Keratinocyte (primary cell): ENCODE results near the gene ATXN7. TPM values are rescaled to one million over a fixed set of nuclear protein-coding genes. Genes with fewer than 3 reads are reported as not detected.

Source experiments
- DNase-seq: peaks from one replicate; pipeline ENCODE4 v3.0.0-alpha.2; 2011; ENCODE audit warnings: low read depth, missing footprints, low spot score
- FAIRE-seq: peaks from 2 replicates; lab custom pipeline; 2011; peaks lifted over from hg19 to GRCh38; lab: Jason Lieb, UNC
- H2AFZ ChIP-seq: 2 replicates; pipeline ENCODE4 v1.6.0; 2012; ENCODE audit warnings: low read length, control low read depth, inconsistent platforms; ENCODE audit not compliant: control insufficient read depth
- H3K27ac ChIP-seq: 2 replicates; pipeline ENCODE4 v1.5.1; 2011; ENCODE audit warnings: low read length; ENCODE audit not compliant: control insufficient read depth, insufficient read depth
- H3K27me3 ChIP-seq: 3 replicates; pipeline ENCODE4 v1.6.0; 2011; ENCODE audit warnings: low read length; ENCODE audit not compliant: control insufficient read depth, insufficient read depth; ENCODE audit errors: extremely low read depth
- H3K36me3 ChIP-seq, 2 experiments: 2 replicates in 1 of 2; 3 replicates in 1 of 2; pipeline ENCODE4 v1.5.1; 2011; ENCODE audit warnings: low read length in 2 of 2, mild to moderate bottlenecking in 1 of 2; ENCODE audit not compliant: control insufficient read depth in 2 of 2, insufficient read depth in 2 of 2; ENCODE audit errors: extremely low read depth in 1 of 2
- H3K4me1 ChIP-seq: 3 replicates; pipeline ENCODE4 v1.5.1; 2011; ENCODE audit warnings: low read length; ENCODE audit not compliant: control insufficient read depth, insufficient read depth; ENCODE audit errors: extremely low read depth
- H3K4me2 ChIP-seq: 3 replicates; pipeline ENCODE4 v1.6.0; 2011; ENCODE audit warnings: low read depth, low read length; ENCODE audit not compliant: control insufficient read depth, insufficient read depth; ENCODE audit errors: extremely low read depth
- H3K4me3 ChIP-seq, 3 experiments: fragments of 200-600 bp in 1 of 3; sonication (generic) in 1 of 3; 2 replicates in 2 of 3; 3 replicates in 1 of 3; pipeline ENCODE4 v1.5.1; 2011 to 2016; ENCODE audit warnings: low read length in 3 of 3, mild to moderate bottlenecking in 3 of 3, control low read depth in 2 of 3, inconsistent platforms in 1 of 3, low read depth in 1 of 3, mixed read lengths in 1 of 3, mixed run types in 1 of 3, moderate library complexity in 1 of 3; ENCODE audit not compliant: control insufficient read depth in 2 of 3, insufficient read depth in 2 of 3; ENCODE audit errors: extremely low read depth in 1 of 3
- H3K79me2 ChIP-seq: 2 replicates; pipeline ENCODE4 v1.6.0; 2012; ENCODE audit warnings: low read length; ENCODE audit not compliant: control insufficient read depth, insufficient read depth
- H3K9ac ChIP-seq: 3 replicates; pipeline ENCODE4 v1.6.0; 2011; ENCODE audit warnings: low read length; ENCODE audit not compliant: control insufficient read depth, insufficient read depth; ENCODE audit errors: extremely low read depth
- H3K9me1 ChIP-seq: 3 replicates; pipeline ENCODE4 v1.6.0; 2011; ENCODE audit warnings: low read length; ENCODE audit not compliant: control insufficient read depth, insufficient read depth; ENCODE audit errors: extremely low read depth
- H3K9me3 ChIP-seq: 2 replicates; pipeline ENCODE4 v1.5.1; 2012; ENCODE audit warnings: low read depth, low read length; ENCODE audit not compliant: control insufficient read depth
- H4K20me1 ChIP-seq: 3 replicates; pipeline ENCODE4 v1.6.0; 2011; ENCODE audit warnings: low read length; ENCODE audit not compliant: control insufficient read depth, insufficient read depth; ENCODE audit errors: extremely low read depth
- EZH2 ChIP-seq: IDR thresholded peaks from one replicate; pipeline ENCODE4 v1.6.1; 2012; ENCODE audit warnings: inconsistent platforms, mild to moderate bottlenecking, low read length, moderate library complexity
- dilution Hi-C: fragments of 300-500 bp; cut with MboI; formaldehyde crosslinking; loops from one replicate; pipeline ENCODE4 v1.7.0; 2020; ENCODE audit warnings: low sequenced_read_pairs; ENCODE audit not compliant: extremely low pct_ligation_motif_present
- polyA plus RNA-seq, 5 experiments: library from polyadenylated mRNA; depleted of rRNA in 3 of 5; stranded (reverse) in 3 of 5; stranded (forward) in 1 of 5; unstranded in 1 of 5; fragments of >200 nt; gene quantifications; 1 replicate in 1 of 5; 2 replicates in 3 of 5; 3 replicates in 1 of 5; pipeline versions ENCODE4 v1.2.1 to v1.2.3, GENCODE V29; 2011 to 2012; ENCODE audit warnings: missing spikeins in 2 of 5, low read depth in 1 of 5, low replicate concordance in 1 of 5
- TF ChIP-seq, protein P1 (sequence below), 3 experiments: IDR thresholded peaks in 1 of 3; conservative IDR thresholded peaks in 1 of 3; optimal IDR thresholded peaks in 1 of 3; 2 replicates in 2 of 3; 3 replicates in 1 of 3; pipeline versions ENCODE3 to v1.5.1; 2011; ENCODE audit warnings: low read length in 3 of 3, mild to moderate bottlenecking in 3 of 3, moderate library complexity in 2 of 3, control low read depth in 1 of 3, inconsistent platforms in 1 of 3; ENCODE audit not compliant: insufficient read depth in 2 of 3; ENCODE audit errors: extremely low read depth in 1 of 3

ATXN7 gene
- polyA plus RNA-seq, 1 donor (not counting 4 experiments of a cell fraction or from before 2014, with no cell fraction given), result 8.8 TPM

DNA sequence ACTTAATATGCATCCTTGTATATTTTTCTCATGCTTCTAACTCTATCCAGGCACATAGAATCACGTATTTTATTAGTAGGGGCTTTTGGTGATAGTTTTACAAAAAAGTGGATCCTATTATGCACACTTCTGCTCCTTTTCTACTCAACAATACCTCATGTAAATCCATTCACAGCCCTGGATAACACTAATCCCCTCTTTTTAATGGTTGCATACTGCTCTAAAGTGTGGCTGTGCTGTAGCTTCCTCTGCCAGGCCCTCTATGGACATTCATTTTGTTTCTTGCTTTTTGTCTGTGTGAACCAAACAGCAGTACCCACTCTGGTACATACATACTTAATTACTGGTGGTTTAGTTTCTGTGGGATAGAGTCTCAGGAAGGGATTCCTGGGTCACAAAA, 99.8 kb downstream of the ATXN7 start:
- Histone ChIP-seq H3K4me1 (peaks cover 35% of the 10 kb centered on the region), H3K9ac (no peak overlapping the region), H3K36me3 (peaks cover 0 to 7% of the 10 kb centered on the region in 2 experiments), H3K9me1 (no peaks in the 10 kb centered on the region), H3K4me3 (no peak overlapping the region), H4K20me1 (no peaks in the 10 kb centered on the region), H3K79me2 (peaks cover 31% of the 10 kb centered on the region), H3K4me2 (no peak overlapping the region), H3K27ac (no peak overlapping the region), H3K9me3 (no peaks in the 10 kb centered on the region), H3K27me3 (no peaks in the 10 kb centered on the region), H2AFZ (no peak overlapping the region)
- DNase-seq, result no peak
- no peak for FAIRE-seq
- no peak for TF ChIP-seq EZH2
- TF ChIP-seq, protein P1, sequence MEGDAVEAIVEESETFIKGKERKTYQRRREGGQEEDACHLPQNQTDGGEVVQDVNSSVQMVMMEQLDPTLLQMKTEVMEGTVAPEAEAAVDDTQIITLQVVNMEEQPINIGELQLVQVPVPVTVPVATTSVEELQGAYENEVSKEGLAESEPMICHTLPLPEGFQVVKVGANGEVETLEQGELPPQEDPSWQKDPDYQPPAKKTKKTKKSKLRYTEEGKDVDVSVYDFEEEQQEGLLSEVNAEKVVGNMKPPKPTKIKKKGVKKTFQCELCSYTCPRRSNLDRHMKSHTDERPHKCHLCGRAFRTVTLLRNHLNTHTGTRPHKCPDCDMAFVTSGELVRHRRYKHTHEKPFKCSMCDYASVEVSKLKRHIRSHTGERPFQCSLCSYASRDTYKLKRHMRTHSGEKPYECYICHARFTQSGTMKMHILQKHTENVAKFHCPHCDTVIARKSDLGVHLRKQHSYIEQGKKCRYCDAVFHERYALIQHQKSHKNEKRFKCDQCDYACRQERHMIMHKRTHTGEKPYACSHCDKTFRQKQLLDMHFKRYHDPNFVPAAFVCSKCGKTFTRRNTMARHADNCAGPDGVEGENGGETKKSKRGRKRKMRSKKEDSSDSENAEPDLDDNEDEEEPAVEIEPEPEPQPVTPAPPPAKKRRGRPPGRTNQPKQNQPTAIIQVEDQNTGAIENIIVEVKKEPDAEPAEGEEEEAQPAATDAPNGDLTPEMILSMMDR (optimal IDR thresholded peaks at IDR 0.05 in 1 of 3, IDR thresholded peaks at IDR 0.05 in 1 of 3, conservative IDR thresholded peaks at IDR 0.05 in 1 of 3; ENCODE audit: extremely low read depth in 1 of 3, insufficient read depth in 2 of 3, low read length in 3 of 3), result no peak
- dilution Hi-C loops, result no loop called here

DNA sequence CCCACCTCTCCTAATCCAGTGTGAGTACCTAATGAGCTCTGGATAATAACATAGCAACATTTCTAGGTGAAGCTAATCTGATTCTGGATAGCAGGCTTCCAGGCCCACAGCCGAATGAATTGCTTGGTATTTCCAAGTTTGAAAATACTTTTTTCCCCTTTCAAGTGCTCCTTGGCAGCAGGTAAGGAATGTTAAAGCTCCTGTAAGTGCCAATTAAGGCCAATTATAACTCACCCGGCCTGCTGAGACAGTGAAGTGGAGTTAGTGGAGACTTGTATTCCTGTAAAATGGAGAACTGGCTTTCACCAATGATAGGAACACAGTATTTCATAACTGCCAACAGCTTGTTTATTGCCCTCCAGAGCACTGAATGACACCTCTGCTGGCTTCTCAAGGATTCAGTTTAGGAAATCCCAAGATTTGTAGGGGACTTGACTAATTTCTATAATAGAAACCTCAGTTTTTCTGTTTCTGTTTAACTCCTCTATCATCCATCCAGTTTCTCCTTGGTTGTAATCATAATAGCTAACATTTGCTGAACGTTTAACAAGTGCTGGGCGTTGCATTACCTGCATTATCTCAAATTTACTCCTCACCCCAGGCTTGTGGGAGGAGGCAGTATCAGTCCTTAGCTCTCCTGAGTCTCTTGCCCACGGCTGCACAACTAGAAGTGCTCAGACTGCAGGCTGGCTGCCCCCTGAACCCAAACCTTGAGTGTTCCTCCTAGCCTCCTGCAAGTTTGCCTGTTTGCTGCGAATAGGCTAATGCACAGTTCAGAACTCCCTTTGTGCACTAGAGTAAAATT, 101.2 kb downstream of the ATXN7 start:
- peaks cover 0 to 7% of the 10 kb centered on the region in 2 experiments for H3K36me3 ChIP-seq
- dilution Hi-C loops, result no loop called here
- H3K9me3 ChIP-seq, result no peaks in the 10 kb centered on the region
- no peak overlapping the region for H3K4me3 ChIP-seq
- H3K4me1 ChIP-seq, result peaks cover 44% of the 10 kb centered on the region
- H3K9me1 ChIP-seq, result no peaks in the 10 kb centered on the region
- H3K27me3 ChIP-seq, result no peaks in the 10 kb centered on the region
- no peak overlapping the region for H3K4me2 ChIP-seq
- H4K20me1 ChIP-seq, result no peaks in the 10 kb centered on the region
- no peak overlapping the region for H3K27ac ChIP-seq
- no peak overlapping the region for H3K9ac ChIP-seq
- FAIRE-seq, result peak; percentile 17
- DNase-seq, result no peak
- H3K79me2 ChIP-seq, result peaks cover 29% of the 10 kb centered on the region
- H2AFZ ChIP-seq, result no peak overlapping the region
- TF ChIP-seq, protein P1 (optimal IDR thresholded peaks at IDR 0.05 in 1 of 3, IDR thresholded peaks at IDR 0.05 in 1 of 3, conservative IDR thresholded peaks at IDR 0.05 in 1 of 3; ENCODE audit: extremely low read depth in 1 of 3, insufficient read depth in 2 of 3, low read length in 3 of 3), result no peak
- TF ChIP-seq EZH2, result no peak
